ENCODE data around the gene VPS72. TPM values are rescaled to one million over a fixed set of nuclear protein-coding genes. Genes with fewer than 3 reads are reported as not detected.

Gene VPS72
- total RNA-seq, 1 donor from 2014 or later, result 75.3 TPM

DNA sequence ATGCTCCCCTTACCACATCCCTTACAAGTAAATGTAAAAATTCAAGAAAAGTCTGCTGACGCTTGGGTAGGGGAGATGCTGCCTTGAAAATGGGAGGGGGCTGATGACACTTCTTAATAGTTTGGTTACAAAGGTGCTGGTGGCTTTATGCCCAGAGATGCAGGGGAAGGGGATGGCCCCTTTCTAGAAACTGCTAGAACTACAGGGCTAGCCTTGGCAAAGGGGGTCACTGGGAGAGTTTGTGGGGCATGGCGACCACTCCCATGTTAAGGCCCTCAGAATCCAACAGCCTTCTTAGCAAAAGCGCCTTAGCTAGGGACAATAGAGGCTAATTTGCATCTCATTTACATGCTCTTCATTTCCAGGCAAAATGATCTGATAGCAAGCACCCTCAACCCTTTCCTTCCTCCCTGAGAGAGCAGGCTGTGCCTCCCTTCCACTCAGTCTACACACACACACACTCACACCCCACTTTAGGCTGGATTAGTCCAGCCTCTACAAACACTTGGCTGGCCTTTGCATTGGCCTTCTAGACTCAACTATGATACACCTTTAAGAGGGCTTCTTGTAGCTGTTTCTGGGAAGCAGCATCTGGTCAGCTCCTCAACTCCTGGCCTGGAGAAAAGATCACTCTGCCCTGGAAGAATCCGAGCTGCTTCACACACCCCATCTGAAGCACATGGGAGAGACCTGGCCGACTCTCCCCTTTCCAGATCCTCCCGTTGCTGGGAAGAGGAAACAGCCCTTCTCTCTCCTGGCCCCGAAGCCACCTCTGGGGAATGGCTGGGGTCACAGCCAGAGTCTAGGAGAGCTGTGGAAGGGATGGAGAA, 45.3 kb downstream of the VPS72 start:
- DNase-seq, result no peak

DNA sequence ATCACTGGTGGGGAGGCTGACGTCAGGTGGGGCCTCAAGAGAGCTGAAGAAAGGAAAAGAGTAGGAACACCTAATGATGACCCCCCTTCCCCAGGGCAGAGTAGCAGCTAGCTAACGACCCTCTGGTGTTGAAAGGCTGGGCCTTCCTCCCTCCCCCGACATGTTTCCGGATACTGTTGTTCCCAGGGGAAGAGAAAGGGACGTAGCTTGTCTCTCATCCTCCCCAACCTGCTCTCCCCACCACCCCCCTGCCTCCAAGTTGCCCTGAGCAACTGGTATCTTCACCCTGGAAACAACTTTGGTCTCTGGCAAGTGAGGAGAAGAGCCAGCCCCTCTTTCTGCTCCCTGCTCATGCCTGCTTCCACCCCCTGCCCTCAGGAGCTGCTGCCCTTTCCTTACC, 46.0 kb downstream of the VPS72 start:
- DNase-seq, result no peak

DNA sequence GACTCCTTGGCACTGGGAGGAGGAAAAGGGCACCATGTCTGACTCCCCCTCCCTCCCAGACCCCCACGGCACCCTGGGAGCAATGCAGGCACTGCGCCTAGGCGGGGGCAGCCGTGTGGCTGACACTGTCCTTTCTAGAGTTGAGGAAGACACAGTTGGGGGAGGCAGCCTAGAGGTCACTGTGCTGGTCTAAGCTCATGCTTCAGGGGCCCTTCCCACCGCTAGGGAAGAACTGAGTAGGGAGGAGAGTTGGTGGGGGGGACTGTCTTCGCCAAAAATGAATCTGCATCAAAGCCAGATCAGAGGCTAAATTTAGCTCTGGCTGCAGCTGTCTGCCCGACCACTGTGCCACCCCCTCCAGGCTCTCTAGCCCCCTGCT, 47.0 kb downstream of the VPS72 start:
- no peak for DNase-seq

DNA sequence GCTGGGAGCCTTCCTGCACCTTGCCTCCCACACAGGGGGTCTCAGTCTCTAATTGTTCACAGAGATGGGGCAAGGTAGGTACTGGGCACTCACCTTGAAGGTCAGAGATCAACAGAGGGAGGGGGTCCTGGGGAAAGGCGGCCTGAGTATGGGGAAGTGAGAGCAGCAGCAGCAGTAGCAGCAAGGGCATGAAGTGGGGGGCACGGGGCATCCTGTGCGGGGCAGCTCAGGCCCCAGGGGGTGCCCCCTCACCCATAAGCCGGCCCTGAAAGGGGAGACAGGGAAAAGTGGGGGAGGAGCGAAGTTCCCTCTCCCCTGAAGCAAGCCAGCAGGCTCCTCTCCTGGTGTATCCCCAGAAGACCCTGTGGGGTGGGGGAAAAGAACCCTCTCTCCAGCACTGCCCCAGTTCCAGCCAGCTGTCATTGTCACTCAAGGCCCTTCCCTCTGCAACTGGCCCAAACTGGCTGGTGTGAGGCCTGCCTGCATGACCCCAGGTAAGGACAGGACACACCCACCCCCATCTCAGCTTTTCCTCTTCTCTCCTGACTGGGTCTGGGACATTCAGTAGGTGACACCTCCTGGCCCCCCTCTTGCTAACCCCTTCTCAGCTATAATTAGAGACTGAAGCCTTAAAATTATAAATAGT, 47.5 kb downstream of the VPS72 start:
- no peak for DNase-seq

DNA sequence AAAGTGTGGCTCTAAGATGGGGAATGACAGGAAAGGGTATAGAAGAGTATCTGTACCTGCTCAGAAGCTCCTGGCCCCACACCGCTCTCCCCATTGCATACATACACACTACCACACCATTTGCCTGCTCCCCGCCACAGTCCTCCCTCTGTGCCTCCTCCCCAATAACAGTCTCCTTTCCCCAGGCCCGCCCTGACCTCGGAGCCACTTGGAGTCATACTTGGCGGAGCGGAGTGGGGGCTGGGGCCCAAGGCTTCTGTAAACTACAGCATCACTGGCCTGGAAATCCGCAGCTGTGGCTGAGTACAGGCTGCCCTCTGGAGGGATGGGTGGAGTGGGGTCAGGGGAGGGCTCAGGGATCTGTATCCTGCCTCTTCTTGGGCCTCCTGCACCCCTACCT, 52.2 kb downstream of the VPS72 start:
- DNase-seq, result no peak

DNA sequence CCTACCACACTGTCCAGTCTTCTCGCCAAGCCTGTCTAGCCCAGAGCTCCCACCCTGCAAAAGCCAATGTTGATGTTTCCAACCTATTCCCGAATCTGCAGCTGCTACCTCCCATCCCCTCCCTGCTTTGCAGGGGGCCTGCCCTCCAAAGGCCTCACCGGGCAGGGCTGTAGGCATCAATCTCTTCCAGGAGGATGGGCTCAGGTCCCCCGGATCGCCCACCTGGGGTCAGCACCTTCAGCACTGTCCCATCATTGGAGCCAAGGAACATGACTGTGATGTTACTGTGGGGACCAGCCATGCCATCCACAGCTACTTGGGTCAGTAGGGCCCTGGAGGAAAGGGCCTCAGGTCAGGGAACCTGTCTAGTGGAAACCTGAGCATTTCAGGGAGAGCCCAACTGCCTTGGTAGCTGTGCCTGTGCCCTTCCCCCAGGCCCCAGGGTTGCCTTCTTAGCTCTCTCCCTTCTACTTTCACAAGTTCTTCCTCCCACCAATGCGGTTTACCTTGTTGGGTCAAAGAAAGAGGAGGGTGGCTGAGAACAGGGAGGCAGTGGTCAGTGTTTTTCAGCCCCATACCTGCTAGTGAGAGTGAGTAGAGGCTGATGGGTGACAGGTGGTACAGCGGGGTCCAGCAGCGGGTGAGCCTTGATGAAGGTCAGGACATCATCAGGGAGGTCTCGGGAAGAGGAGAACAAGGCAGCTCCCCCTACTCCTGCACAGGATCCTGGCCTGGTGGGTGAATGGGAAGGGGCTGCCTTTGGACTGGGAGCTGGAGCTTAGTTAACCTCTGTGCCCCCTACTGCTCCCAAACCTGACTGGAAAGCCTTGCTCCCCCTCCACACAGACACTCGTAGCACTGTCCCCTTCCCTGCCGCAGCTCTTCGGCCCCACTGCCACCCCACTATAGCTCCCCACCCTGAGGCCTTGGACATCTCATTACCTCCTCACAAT, 54.3 kb downstream of the VPS72 start:
- no peak for DNase-seq

DNA sequence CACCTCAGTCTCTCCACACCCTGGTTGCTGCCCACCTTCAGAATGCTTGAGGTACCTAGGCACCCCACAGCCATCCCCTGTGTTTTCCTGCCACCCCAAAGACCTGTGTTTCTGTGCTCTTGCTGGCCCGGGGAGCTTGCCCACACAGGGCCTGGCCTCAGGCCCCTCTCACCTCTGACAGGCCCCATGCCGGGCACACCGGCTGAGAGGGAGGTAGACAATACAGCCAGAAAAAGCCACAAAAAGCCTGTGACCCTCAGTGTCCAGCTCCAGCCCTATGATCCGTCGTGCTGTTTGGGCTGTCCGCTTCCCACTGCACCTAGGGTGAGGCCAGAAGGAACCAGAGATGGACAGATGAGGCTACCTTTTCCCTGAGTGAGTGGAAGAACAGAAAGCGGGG, 55.0 kb downstream of the VPS72 start:
- DNase-seq, result no peak

DNA sequence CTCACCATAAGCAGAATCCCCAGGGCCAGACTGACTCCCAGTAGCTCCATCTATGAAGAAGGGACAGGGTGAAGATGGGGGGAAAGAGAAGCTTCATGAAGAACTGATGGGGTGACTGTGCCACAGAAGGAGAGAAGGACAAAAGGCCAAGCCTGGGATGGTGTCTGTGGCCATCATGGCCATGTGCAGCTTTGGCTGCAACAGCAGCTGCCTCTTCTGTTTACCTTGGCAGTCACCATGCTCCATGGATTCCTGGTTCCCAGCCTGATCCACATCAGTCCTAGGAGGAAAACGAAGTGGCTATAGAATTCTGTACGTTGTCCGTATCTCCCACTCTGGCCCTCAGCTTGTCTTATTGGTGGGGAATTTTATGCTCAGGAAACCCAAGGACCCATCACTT, 55.6 kb downstream of the VPS72 start:
- no peak for DNase-seq

DNA sequence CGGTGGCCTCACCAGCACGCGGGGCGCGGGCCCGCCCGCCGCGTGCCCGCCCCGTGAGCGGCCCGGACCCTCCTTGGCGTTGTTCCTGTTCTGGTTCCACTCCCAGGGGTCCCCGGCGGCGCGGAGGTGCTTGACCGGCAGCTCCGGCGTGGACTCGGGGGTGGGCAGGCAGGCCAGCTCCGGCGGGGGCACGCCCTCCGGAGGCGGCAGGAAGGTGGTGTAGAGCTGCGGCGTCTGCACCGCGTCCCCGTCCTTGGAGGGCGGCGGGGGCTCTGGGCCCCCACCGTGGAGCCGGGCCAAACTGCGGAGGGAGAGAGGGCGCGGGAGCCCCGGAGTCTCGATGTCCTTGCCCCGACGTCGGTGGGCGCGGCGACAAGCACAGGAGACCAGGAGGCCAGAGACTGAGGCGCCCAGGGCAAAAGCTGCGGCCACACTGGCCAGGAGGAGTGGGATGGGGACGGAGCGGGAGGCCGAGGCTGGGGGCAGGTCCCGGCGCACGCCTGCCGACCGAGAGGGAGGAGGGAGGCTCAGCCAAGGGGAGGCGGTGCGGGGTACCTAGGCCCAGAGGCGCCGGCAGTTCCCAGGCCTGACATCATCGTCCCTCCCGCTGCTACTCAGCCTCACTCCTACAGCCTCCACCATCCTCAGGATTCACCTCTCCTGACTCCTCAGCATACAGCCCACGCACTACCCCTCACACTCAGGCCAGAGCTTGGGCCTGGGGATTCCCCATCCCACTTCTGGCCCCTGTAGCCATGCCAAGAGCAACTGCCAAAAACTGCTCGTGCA, 56.8 kb downstream of the VPS72 start:
- no peak for DNase-seq

DNA sequence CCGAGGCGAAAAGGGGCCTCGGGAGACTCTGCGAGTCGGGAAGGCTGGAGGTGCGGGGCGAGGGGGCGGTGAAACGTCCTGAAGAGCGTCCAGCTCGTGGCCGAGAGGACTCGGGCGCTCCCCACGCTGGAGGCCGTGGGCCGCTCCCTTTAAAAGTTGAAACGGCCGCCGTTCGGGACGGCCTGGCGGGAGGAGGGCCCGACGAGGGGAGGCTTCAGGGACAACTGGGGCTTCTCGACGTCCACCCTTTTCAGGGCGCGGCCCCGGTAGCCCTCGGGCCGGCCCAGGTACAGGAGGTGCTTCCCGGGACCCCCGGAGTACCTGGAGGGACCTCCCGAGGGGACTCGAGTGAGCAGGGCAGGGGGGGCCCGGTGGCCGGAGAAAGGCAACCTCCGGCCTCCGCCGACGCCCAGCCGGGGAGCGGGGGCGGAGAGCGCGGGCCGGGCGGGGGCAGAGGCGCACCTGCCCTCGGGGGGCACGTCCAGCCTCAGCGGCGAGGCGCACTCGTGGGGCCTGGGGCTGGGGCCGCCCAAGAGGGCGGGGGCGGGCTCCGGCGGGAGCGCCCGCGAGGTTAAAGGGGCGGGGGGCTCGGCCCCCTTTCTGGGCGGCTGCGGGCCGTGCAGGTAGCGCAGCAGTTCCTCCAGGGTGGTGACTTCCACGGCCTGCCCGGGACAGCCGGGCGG, 57.5 kb downstream of the VPS72 start:
- no peak for DNase-seq

DNA sequence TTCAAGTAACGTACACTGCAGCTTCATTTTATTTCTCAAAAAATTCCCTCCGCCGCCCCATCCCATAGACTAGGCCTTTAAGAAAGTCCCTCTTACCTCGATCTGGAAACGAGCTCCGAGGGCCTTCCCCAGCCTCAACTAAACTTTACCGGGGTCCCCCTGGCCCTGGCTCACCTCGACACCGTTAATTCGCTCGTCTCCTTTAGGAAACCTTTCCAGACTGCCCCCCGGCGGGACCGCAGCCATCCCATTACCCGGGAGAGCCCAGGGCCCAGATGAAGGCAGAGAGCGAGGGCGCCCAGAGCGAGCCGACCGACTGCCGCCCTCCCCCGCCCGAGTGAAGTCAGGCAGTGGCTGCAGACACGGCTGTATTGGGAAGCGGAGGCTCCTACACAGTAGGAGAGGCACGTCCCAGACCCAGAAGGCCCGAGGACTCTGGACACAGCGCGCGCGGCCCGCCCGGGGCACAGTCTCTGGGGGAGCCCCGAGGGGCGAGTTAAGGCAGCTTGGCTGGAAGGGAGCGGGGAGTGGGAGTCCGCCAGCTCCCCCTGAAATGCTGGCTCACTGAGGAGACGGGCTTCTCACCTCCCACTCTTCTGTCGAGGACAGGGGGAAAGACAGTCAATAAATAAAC, 58.2 kb downstream of the VPS72 start:
- peak; percentile 24 for DNase-seq

DNA sequence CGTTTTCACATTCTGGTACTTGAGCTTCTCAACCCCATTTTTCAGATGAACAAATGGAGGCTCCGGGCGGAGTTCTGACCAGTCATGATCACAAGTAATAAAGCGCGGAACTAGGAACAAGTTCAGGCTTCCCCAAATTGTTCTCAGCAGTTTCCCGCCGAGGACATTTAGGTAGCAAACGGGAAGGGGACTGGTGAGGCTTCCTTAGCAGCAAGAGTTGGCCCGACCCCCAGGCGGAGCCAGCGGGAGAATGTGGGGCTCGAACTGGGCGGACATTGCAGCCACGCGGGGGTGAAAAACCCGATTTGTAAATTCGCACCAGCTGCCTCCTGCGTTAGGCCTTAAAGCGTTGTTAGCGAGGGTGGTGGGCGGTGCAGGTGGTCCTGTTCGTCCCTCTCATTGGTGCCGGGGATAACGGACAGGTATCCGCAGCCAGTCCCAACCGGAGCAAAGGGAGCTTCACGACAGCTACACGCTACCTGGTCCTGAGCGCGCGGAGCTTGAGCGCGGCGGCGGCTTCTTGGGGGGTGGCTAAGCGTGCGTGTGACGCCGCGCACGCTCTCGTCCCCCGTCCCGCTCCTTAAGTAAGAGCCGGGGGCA, 58.9 kb downstream of the VPS72 start:
- peak; percentile 84 for DNase-seq

DNA sequence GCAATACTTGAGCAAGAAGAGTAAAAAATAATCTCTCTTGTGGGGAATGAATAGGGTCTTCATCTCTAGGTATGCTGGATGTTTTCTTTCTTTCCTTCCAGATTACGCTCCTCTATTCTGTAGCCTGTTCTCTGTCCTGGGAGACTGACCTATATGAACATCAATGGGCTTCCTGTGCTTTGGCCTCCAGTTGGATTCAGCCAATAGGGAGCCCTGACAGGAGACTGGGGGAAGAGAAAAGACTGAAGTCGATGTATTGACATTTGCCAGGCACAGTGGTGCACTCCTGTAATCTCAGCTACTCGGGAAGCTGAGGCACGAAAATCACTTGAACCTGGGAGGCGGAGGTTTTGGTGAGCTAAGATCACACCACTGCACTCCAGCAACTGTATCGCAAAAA, 61.2 kb downstream of the VPS72 start:
- no peak for DNase-seq

Other genes with a start within 250 kb of the VPS72 start
- gene CERS2, start 215.4 kb downstream of the VPS72 start, total RNA-seq, result 35.6 TPM
- gene ANXA9, start 207.9 kb downstream of the VPS72 start, total RNA-seq, result not detected
- gene MINDY1, start 183.3 kb downstream of the VPS72 start, total RNA-seq, result 10.5 TPM
- 25.3 TPM for gene PRUNE1, start 181.7 kb downstream of the VPS72 start, total RNA-seq
- gene BNIPL, start 153.6 kb downstream of the VPS72 start, total RNA-seq, result 0.16 TPM
- gene C1orf56, start 142.4 kb downstream of the VPS72 start, total RNA-seq, result 3.4 TPM
- 33.4 TPM for gene CDC42SE1, start 130.6 kb downstream of the VPS72 start, total RNA-seq
- gene MLLT11, start 129.8 kb downstream of the VPS72 start, total RNA-seq, result 77.2 TPM
- gene GABPB2, start 119.4 kb downstream of the VPS72 start, total RNA-seq, result 12.6 TPM
- 18.6 TPM for gene SEMA6C, start 43.6 kb downstream of the VPS72 start, total RNA-seq
- gene TNFAIP8L2, start 33.5 kb downstream of the VPS72 start, total RNA-seq, result 0.78 TPM
- gene LYSMD1, start 24.3 kb downstream of the VPS72 start, total RNA-seq, result 16.4 TPM
- gene SCNM1, start 24.1 kb downstream of the VPS72 start, total RNA-seq, result 35.6 TPM
- gene TMOD4, start 14.2 kb downstream of the VPS72 start, total RNA-seq, result not detected
- gene PIP5K1A, start 8.4 kb upstream of the VPS72 start, total RNA-seq, result 56.3 TPM
- 82.0 TPM for gene PSMD4, start 64.5 kb upstream of the VPS72 start, total RNA-seq
- gene ZNF687, start 92.1 kb upstream of the VPS72 start, total RNA-seq, result 6.9 TPM
- 26.4 TPM for gene PI4KB, start 137.2 kb upstream of the VPS72 start, total RNA-seq
- gene RFX5, start 157.1 kb upstream of the VPS72 start, total RNA-seq, result 25.0 TPM
- gene SELENBP1, start 182.5 kb upstream of the VPS72 start, total RNA-seq, result 9.2 TPM
- 290 TPM for gene PSMB4, start 209.4 kb upstream of the VPS72 start, total RNA-seq